Activated T-helper 9 cell treated with anti-CD3 and anti-CD28 coated beads, Interleukin-2, amount 50 U/mL, for 16 hours (primary cell): Measurements from ENCODE around the gene MTHFD1L.
A peak's percentile ranks its signal among the peaks of the same experiment; 100 is the strongest.

Source experiments
- DNase-seq: peaks from one replicate; pipeline ENCODE4 v3.0.0-alpha.2; 2020; ENCODE audit warnings: low read depth

Gene MTHFD1L

GRCh38 chr6:150934380-150934779 is 68.9 kb downstream of the MTHFD1L start:
- DNase-seq = no peak

GRCh38 chr6:150936021-150936555 is 70.6 kb downstream of the MTHFD1L start:
- no peak for DNase-seq

DNA sequence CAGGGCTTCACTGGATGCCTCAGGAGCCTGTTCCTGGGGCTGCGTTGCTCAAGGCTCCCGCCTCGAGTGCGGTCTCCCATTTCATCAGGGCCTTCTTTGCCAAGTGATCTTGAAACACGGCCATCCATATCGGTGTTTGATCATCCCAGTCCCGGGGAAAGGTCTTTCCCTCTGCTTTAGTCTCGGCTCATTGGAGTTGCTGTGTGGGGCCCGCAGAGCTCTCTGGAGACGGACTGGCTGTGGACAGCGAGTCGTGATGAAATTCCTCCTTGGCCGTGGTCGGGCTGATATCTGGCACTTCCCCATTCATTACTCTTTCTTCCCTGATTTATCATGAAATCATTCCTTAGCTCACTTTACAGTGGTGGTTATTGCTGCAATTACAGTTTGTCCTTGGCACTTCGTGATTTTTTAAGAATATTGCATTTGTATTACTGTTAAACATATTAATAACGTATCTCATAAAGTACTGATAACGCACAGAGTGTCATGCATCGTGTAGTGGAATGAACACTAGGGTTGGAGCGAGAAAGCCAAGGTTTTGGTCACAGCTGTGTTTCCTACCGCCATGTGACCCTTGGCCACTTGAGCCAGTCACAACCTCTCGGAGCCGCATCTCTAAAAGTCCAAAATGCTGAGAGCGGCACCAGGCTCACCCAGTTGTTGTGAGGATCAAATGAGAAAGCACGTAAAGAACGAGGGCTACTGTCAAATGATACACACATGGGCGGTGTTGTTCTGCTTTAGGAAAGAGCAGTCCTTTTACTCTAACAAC is 71.8 kb downstream of the MTHFD1L start:
- no peak for DNase-seq

- no peak for DNase-seq
These were observed 73.9 kb downstream of the MTHFD1L start for GRCh38 chr6:150939399-150939798.

DNA sequence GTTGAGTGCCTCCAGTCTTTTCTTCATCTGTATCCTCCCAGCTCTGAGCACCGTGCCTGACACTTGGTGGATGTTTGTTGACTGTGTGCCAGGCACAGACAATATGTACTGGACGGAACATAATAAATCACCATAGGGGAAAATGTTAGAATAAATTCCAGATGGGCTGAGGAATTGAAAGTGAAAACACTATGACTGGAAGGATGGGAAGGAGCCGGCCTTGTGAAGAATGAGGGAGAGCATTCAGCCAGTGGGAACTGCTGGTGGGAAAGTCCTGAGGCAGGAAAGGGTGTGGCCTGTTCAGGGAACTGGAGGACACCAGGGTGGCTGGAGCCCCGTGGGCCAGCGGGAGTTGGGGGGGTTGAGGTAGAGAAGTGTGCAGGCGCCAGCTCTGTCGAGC is 75.4 kb downstream of the MTHFD1L start:
- DNase-seq = no peak

DNA sequence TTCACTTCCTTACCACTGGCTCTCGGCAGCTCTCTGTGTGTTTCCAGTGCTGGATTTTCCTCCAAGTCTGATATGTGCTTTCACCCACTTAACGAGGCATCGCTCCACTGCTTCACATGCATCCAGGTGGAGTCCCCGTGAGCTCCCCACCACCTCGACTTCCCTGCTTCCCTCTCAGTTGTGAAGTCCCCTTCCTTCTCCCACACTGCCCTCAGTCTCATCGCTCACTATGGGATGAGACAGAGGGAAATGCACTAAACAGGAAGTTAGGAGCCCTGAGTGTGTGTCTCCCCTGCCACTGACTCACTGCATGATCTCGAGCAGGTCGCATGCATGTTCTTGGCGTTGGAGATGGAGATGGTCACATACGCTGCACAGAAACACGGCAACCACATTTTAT is 84.0 kb downstream of the MTHFD1L start:
- DNase-seq = no peak

- no peak for DNase-seq
These were observed 88.3 kb downstream of the MTHFD1L start for GRCh38 chr6:150953851-150954250.

- no peak for DNase-seq
These were observed 93.7 kb downstream of the MTHFD1L start for GRCh38 chr6:150959166-150959565.

DNA sequence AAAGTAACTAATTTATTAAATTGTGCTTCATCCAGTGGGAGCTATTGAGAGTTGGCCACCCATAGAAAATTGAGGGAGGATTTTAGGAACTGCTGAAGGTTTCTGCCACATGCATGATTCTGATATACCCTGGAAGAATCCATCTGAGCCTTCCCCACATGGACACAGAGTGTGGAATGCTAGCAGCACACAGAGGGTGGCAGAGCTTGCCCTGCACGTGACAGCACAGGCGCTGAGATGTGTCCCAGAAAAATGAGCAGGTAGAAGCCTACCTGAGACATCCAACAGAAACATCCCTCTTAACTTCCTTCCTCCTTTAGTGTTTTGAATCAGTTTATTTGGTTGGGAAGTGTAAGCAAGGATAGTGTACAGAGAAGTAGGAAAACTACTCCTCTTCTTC is 96.9 kb downstream of the MTHFD1L start:
- no peak for DNase-seq

DNA sequence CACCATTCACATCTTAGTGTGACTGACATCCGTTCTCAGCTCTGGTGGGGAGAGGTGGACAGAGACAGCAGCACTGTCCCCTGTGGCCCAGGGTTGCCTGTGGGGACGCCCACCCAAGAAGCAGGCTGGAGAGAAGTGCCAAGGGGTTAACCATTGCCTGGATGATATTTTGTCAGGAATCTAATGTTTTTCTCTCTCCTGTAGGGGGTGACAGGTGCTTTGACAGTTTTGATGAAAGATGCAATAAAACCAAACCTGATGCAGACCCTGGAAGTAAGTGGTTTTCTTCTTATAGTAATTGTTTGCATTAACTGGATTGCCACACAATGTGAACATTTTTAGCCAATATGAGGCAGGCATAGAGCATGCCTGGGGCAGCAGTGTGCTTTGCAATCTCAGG is 99.3 kb downstream of the MTHFD1L start:
- no peak for DNase-seq

DNA sequence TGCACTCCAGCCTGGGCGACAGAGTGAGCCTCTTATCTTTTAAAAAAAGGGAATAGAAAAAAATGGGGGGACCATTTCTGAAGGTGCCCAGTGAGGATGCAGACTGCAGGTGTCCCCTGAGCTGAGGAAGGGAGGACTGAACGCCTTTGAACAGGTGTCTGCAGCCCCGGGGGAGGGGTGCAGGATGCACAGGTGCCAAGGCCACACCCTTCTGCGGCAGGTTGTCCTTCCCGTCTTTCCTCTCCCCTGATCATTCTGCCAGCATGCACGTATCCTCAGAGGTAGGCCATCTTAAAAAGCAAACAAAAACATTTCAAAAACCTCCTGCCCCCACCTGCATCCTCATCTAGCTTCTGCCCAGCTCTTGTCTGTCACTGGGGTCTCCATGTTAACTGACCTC is 101.3 kb downstream of the MTHFD1L start:
- no peak for DNase-seq

- no peak for DNase-seq
These were observed 101.9 kb downstream of the MTHFD1L start for GRCh38 chr6:150967381-150967780.

DNA sequence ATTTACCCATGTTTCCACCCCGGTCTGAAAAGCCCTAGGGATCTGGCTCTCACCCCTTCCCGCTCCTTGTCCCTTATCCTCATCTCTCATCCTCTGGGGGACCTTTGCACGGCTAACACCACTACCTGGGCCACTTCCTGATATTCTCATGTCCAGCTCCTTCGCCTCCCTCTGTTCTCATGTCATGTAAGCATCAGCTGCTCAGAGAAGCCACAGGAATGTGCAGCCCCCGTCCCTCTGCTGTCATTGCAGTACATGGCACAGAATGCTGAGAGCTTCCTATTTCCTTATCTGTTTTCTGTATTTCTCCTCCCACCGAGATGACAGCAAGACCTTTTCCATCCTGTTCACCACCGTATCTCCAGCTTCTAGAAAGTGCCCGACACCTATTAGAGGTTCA is 102.4 kb downstream of the MTHFD1L start:
- DNase-seq = no peak

DNA sequence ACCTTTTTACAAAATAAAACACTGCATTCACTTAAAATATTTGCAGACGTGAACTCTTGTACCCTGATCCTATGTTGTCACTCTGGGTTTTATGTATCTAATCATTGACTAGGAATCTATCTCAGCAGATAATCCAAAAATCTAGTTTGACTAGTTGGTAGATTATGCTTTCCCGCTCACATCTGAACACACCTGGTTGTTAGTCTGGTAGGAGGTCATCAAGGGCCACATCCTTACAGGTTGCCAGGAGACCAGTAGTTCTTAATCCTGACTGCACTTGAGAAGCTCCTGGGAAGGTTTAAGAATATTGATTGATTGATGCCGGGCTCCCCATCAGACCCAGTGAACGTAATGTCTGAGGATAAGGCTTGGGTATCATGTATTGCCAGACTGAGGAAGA is 104.4 kb downstream of the MTHFD1L start:
- no peak for DNase-seq

DNA sequence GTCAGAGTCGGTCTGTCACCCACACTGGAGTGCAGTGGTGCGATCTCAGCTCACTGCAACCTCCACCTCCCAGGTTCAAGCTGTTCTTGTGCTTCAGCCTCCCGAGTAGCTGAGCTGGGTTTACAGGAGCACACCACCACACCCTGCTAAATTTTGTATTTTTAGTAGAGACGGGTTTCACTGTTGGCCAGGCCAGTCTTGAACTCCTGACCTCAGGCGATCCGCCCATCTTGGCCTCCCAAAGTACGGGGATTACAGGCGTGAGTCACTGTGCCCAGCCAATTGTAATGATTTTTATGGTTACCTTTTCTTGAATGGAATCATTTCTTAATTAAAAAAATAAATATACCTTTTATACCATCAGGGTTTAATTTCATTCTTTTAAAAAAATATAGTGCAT is 105.7 kb downstream of the MTHFD1L start:
- DNase-seq = no peak

DNA sequence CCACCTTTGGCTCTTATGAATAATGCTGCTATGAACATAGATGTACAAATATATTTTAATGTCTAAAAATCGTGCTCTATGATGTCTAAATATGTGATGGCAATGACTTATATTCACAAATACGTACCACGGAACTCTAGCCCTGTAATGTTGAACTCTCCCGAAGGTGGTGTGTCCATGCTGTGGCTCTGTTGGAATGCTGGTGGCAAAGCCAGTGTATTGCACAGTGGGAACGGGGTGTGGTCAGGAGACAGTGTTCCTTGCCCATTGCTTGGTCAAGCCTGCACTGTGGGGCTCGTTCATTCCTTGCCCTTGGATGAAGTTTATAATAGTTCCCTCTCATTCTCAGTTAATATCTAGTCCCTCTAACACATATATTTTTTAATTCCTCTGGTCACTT is 109.6 kb downstream of the MTHFD1L start:
- DNase-seq = no peak

DNA sequence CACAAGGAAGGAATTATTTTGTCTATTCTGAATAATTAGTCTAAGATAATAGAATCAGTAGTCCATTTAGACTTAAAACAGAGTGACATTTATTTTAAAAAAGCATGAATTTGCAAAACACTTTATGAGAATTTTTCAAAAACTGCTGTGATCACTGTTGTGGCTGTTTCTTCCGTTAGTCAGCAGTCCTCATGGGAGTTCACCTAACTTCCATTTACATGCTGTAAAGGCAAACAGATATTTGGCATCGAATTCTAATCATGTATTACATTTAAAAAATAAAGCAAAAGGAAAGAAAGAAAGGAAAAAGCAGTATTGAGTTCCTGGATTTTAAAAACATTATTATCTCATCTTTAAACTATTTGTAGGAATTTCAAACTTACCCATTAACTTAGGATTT is 111.8 kb downstream of the MTHFD1L start:
- no peak for DNase-seq

DNA sequence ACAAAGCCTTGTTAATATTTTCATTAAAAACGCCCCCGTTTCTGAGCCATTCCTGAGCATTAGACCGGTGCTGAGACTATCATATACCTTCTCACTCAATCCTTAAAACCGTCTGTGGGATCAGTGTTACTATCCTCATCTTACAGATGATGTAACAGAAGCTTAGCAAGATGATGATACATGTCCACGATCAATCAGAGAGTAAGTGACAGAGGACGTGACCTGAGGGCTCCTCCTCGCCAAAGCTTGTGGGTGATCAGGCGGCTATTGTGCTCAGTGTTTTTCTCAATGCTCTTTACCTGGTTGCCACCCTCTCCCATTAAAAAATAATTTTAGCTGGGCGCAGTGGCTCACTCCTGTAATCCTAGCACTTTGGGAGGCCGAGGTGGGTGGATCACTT is 113.1 kb downstream of the MTHFD1L start:
- no peak for DNase-seq

GRCh38 chr6:150979826-150980350 is 114.4 kb downstream of the MTHFD1L start:
- DNase-seq = no peak

DNA sequence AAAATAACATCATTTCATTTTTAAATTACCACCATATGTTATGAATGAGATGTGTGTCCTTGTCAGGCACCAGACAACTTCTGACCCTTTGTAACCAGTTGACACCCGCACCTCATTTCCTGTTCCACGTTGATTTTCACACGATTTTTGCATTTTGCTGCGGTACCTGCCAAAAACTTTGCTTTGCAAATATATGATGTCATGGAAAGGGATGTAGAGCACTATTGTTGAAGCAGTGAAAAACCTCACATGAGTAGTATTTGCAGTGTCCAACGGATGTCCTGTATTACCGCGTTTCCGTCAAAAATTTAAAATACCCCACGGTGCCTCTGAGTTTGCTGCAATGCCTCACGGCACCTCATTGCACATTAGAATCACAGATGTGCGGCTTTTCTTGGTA is 115.6 kb downstream of the MTHFD1L start:
- DNase-seq = no peak

DNA sequence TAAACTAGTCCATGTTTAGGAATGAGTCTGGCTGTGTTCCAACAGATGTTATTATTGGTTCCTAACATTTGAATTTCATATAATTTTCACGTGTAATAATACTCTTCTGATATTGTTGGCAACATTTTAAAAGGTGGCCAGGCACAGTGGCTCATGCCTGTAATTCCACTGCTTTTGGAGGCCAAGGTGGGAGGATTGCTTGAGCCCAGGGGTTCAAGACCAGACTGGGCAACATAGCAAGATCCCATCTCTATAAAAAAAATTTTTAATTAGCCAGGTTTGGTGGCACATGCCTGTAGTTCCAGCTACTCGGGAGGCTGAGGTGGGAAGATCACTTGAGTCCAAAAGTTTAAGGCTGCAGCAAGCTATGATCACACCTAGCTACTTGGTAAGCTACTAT is 116.2 kb downstream of the MTHFD1L start:
- no peak for DNase-seq

GRCh38 chr6:150987371-150987828 is 121.9 kb downstream of the MTHFD1L start:
- peak; percentile 5 for DNase-seq

DNA sequence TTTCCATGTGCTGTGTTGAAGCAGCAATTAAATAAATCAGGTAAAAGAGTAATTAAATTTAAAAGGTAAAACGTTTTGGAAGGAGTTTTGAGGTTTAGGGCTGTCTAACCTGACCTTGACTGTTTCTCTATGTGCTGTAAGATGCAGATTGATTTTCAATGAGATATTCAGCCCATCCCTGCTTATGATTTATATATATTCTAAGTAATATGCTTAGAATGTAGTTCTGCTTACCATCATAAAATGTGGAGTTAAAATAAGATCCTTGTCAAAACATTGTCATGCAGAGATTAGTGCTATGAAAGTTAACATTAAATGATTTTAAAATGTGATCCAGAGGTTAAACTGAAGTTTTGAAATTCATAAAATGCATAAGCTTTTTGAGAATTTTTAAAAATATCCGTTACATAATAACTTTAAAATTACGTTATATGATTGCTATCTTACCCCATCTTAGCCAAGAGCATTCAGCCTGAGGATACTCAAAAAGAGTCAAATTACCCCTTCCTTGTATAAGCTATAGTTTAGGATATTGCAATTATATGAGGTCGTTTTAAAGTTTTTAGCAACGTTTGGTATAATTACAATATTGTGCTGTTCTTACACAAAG is 122.5 kb downstream of the MTHFD1L start:
- DNase-seq = no peak
